ENCODE data around the gene FGF18. TPM values are rescaled to one million over a fixed set of nuclear protein-coding genes. Genes with fewer than 3 reads are reported as not detected.

Gene FGF18
- total RNA-seq, 1 experiment from 2014 or later, result 0.94 TPM

DNA sequence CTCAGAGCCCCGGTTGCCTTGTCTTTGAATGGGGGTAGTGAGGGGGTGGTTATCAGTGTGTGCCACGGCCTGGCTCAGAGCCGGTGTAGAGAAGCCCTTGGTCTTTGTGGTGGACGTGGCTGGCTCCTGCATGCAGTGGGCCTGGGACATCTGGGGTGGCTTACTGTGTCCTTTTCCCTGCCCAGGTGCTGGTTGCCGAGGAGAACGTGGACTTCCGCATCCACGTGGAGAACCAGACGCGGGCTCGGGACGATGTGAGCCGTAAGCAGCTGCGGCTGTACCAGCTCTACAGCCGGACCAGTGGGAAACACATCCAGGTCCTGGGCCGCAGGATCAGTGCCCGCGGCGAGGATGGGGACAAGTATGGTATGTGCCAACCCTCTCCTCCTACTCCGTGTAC, 16.5 kb downstream of the FGF18 start:
- Histone ChIP-seq H4K5ac (ENCODE audit: insufficient read length, low read depth, low read length) (no peak overlapping the region), H4K20me1 (ENCODE audit: control insufficient read depth, insufficient read depth, insufficient read length) (no peaks in the 10 kb centered on the region), H3K79me1 (ENCODE audit: insufficient read depth, low read depth, low read length, poor library complexity, severe bottlenecking) (no peaks in the 10 kb centered on the region), H2BK15ac (ENCODE audit: low read depth, low read length) (no peak overlapping the region), H3K9ac (ENCODE audit: extremely low read depth, insufficient read length, low read length) (no peak overlapping the region), H4K8ac (replicated peaks; ENCODE audit: insufficient read length, low read depth, low read length) (no peak overlapping the region), H2BK12ac (ENCODE audit: insufficient read length, low read depth, low read length) (no peak overlapping the region), H3K14ac (ENCODE audit: insufficient read depth, low read length) (no peak overlapping the region), H2AFZ (ENCODE audit: low read length) (no peak overlapping the region), H2BK5ac (ENCODE audit: insufficient read length, low read length) (no peak overlapping the region), H2BK20ac (ENCODE audit: low read depth, low read length, poor library complexity, severe bottlenecking) (no peak overlapping the region), H3K27ac (ENCODE audit: insufficient read length, low read depth, low read length) (no peak overlapping the region), H3K4ac (ENCODE audit: low read depth, low read length) (no peak overlapping the region), H3K18ac (ENCODE audit: insufficient read length, low read depth, low read length) (no peak overlapping the region), H3K9me3 (ENCODE audit: control insufficient read depth, low read depth, low read length) (no peaks in the 10 kb centered on the region), H3K4me1 (ENCODE audit: insufficient read depth, low read length) (peaks cover 10% of the 10 kb centered on the region; the same call in 1 of the 2 replicates), H3K56ac (ENCODE audit: insufficient read length, low read depth, low read length) (no peak overlapping the region), H3K4me2 (ENCODE audit: insufficient read depth, insufficient read length, low read length) (no peak overlapping the region), H3K27me3 (ENCODE audit: insufficient read depth, low read length) (no peaks in the 10 kb centered on the region), H2BK120ac (ENCODE audit: low read depth, low read length, poor library complexity, severe bottlenecking) (no peak overlapping the region), H4K91ac (ENCODE audit: insufficient read length, low read depth, low read length) (no peak overlapping the region), H3K23ac (ENCODE audit: insufficient read length, low read depth, low read length) (no peak overlapping the region), H3K23me2 (ENCODE audit: insufficient read length, low read depth, low read length, poor library complexity, severe bottlenecking) (no peaks in the 10 kb centered on the region), H3T11ph (ENCODE audit: low read length) (no peak overlapping the region), H3K79me2 (ENCODE audit: insufficient read depth, low read length) (no peaks in the 10 kb centered on the region), H2AK5ac (ENCODE audit: insufficient read length, low read length) (no peak overlapping the region)
- Mint-ChIP-seq H3K36me3 (ENCODE audit: insufficient read depth in 1 of 3, low read depth in 3 of 3) (peaks cover 0 to 3% (median 0%) of the 10 kb centered on the region in 3 experiments; a peak in 2 of 7 replicates), H3K27ac (no peak overlapping the region), H3K9me3 (no peaks in the 10 kb centered on the region), H3K4me3 (no peak overlapping the region), H3K4me1 (peaks cover 33 to 48% of the 10 kb centered on the region in 2 experiments), H3K27me3 (ENCODE audit: low read depth) (no peaks in the 10 kb centered on the region; the same call in 1 of the 2 replicates)
- no peak for DNase-seq
- TF ChIP-seq, protein P1, sequence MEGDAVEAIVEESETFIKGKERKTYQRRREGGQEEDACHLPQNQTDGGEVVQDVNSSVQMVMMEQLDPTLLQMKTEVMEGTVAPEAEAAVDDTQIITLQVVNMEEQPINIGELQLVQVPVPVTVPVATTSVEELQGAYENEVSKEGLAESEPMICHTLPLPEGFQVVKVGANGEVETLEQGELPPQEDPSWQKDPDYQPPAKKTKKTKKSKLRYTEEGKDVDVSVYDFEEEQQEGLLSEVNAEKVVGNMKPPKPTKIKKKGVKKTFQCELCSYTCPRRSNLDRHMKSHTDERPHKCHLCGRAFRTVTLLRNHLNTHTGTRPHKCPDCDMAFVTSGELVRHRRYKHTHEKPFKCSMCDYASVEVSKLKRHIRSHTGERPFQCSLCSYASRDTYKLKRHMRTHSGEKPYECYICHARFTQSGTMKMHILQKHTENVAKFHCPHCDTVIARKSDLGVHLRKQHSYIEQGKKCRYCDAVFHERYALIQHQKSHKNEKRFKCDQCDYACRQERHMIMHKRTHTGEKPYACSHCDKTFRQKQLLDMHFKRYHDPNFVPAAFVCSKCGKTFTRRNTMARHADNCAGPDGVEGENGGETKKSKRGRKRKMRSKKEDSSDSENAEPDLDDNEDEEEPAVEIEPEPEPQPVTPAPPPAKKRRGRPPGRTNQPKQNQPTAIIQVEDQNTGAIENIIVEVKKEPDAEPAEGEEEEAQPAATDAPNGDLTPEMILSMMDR (conservative IDR thresholded peaks at IDR 0.05), result no peak
- WGBS (ENCODE audit: extremely low coverage, insufficient read length, low lambda C conversion rate), result no CpG with 5 or more reads among the region's 20 CpGs
